ENCODE results near the gene DOK3.
"Not testable (repeated sequence)": the region's sequence is repeated elsewhere in the genome, so short reads cannot be mapped to it uniquely, and the experiment has no call there.

DOK3 gene

GRCh38 chr5:177496727-177497291 is 12.8 kb downstream of the DOK3 start:
- peak in 1 of 2 donors; percentile 49 for DNase-seq

DNA sequence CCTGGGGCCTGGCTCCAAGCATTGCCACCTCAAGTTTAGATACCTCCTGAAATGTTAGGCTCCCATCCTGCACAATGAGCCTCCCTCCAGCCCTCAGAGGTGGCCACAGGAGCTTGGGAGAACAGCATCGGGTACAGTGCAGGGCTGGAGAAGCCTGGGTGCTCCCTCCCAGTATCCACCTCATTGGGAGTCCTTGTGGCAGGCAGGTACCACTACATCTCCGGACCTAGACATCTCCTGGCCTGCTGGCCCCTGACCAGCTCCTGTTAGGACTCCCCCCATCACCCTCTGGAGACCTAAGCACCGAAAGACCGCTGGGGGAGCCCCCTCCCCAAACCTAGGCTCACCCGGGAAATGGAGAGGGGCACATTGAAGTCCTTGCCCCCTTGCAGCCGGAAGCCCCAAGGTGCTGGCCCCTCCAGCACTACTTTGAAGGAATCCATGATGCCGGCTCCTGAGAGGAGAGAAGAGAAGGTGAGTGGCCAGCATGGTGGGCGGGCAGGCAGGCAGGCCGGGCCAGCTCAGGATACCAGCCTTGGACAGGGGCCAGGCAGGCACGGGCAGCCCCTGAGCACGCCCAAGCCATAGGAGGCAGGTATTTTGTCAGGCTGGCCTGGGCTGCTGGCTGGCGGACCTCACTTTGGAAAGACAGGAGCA is 13.4 kb downstream of the DOK3 start:
- DNase-seq = no peak

- peak; percentile 50 to 58 for DNase-seq
Measured at GRCh38 chr5:177495243-177496060, 14.2 kb downstream of the DOK3 start.

GRCh38 chr5:177494346-177495195 is 15.1 kb downstream of the DOK3 start:
- DNase-seq = peak; percentile 88 to 91

DNA sequence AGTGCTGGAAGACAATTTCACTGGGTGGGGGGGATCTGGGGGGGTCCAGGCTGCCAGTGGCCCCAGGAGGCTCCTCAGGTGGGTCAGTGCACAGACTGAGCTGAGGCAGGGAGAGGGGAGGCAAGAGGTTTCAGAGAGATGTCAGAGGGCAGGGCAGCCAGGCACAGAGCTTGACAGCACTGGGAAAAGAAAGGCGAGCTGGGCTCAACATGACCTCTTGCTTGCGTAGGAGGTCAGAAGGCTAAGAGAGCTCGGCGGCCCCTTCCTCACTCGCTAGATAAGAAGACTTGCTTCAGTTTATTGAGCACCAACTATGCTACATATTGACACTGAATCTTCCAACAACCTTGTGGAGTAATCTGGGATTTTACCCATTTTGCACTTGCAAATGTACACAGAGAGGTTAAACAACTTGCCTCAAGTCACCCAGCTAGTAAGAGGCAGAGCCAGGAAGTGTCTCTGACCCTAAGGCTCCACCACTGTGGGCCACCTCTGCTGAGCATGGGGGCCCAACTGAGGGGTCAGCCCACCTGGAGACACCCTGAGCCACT is 15.8 kb downstream of the DOK3 start:
- peak; percentile 85 to 89 for DNase-seq

DNA sequence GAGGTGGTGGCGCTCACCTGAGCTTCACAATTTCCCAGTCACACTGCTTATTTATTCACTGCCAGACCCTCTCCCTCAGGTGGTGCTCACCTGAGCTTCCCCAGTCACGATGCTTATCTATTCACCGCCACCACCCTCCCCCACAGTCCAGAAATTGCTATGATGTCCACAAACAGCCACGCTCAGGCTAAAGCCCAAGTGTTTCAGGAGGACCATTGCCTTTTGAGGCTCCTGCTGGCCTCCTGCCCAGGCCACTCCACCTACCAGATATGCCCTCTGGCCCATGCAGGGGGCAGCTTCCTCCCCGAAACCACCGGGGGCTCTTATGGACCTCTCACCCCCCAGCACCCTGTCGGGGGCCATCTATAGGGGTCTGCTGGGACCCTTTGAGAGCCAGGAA is 16.8 kb downstream of the DOK3 start:
- no peak for DNase-seq

DNA sequence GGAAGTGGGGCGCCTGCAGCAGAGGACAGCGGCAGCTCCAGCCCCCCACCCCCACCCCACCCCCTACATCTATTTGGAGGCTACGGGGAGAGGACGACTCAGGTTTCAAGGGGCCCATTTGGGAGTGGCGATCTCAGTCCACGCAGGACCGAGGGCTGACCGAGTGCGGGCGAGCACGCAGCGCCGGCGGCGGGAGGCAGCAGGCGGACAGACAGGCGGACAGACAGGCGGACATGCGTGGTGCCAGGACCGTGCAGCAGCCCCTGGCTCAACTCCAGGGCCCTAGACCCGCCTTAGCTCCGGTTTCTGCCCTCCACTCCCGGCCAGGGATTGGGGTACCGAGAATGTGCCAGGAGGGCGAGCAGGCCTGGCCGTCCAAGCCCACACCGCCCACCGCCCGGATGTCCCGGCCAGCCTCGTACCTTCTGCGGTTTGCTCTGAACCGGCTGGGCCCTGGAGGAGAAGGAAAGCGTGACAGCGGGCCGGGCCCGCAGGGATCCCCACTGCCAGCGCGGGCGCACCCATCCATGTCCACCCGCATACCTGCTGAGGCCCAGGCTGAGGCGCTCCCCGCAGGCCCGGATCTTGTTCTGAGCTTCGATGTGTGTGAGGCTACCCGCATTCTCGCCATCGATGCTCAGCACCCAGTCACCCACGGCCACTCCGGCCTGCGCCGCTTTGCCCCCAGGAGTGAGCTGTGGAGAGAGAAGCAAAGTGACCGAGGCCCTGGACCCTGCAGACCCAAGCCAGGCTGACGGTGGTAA is 17.5 kb downstream of the DOK3 start:
- no peak for DNase-seq

DNA sequence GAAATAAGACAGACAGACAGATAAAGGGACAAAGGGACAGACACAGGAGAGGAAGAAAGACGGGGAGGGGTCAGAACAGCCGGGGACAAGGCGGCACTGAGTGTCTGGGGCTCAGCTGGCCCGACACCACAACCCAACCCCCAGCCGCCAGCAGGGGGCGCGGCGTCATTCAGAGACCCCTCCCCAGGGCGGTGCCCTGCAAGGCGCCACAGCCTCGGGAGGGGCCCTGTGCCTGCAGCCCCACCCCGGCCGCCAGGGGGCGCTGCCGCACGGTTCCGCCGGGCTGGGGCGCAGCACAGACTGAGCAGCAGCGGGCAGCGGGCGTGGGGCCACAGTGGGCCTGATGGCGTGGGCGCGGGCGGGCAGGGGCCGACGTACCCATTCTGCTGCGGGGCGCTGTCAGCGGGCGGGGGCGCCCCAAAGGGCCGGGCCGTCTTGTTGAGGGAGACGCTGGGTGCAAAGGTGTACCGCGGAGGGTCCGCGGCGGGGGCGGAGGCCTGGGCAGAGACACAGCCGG is 18.1 kb downstream of the DOK3 start:
- DNase-seq = no peak

DNA sequence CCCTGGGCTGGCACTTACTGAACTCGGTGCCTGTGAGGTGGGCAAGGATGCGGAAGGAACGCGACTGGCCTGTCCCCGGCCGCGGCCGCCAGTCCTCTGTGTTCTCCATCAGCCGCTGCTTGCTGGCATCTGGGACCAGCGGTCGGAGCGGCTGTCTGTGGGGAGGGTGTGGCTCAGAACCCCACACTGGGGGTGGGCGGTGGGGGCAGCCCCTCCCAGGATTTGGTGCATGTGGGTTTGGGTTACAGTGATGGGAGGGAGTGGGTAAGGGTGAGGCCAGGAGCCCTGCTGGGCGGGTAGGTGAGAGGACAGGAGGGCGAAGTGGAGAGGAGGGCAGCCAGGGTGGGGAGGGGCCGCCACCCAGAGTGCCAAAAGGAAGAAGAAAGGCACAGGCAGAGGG is 18.6 kb downstream of the DOK3 start:
- DNase-seq = no peak

- DNase-seq = no peak
Measured at GRCh38 chr5:177490311-177490991, 19.2 kb downstream of the DOK3 start.

DNA sequence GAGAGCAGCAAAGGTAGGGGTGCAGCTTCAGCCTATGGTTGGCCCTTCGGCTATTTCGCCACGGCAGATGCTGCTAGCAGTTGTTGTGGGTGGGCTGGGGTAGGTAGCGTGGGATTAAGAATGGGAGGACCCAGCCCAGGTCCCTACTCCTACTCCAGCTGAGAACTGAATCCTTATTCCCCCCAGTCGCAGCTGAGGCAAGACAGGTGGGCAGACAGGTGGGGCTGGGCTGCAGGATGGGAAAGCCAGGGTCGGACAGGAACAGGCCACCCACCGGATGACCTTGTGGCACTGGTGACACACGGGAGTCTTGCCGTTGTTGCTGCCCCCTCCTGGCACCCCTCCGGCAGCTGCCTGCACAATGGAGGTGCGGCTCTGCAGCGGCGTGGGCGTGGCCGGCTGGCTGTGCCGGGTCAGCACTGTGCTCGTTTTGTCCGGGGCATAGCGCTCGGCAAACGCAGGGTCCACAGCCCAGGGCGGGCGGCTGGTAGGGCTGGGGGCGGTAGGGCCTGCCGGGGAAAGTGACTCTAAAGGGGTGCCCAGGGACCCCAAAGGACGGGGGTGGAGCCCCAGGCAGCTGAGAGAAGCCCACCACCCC is 20.4 kb downstream of the DOK3 start:
- no peak for DNase-seq

- no peak for DNase-seq
Measured at GRCh38 chr5:177487975-177488374, 21.7 kb downstream of the DOK3 start.

GRCh38 chr5:177487144-177487543 is 22.5 kb downstream of the DOK3 start:
- DNase-seq = no peak

DNA sequence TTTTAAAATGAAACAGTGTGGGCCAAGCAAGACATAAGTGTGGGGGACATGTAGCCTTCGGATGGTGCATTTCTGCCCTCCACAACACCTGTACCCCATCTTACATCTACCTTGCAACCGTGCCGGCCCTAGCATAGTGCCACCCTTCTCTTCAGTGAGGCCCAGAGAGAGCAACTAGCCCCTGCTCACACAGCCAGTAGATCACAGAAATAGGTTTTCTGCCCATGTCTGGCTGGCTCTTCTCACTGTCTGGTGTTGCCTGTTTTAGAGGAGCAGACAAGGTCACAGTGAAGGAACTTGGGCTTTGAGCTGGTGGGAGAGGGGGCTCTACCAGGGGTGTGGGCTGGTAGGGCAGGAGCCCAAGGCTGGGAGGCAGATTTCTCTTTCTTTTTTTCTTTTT is 23.4 kb downstream of the DOK3 start:
- DNase-seq = no peak

- not testable (repeated sequence) for DNase-seq
Measured at GRCh38 chr5:177485753-177486152, 23.9 kb downstream of the DOK3 start.

DNA sequence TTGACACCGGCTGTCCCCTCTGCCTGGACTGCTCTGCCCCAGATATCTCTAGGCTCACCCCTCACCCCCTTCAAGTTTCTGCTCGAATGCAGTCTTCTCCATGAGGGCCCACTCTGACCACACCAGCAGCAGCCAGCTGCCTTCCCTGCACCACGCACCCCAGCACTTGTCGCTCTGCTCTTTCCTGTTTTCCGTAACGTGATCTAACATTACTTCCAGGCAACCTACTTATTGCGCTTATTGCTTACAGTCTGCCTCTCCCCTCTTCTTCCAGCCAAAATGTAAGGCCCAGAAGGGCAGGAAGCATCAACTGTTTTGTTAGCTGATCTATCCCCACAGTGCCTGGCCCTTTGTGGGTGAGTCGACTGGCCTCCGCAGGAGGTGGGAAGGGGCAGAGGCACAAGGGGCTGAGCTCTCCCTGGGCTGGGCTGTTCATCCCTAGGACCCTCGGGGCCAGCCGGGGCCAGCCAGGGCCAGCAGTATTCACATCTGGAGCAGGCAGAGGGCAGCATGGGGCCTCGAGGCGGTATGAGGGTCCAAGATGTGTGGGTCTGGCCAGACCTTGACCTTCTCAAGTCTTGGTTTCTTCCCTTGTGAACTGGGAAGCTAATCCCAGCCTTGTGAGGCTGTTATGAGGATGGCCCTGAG is 24.6 kb downstream of the DOK3 start:
- no peak for DNase-seq

- no peak for DNase-seq
Measured at GRCh38 chr5:177483994-177484901, 25.4 kb downstream of the DOK3 start.

GRCh38 chr5:177483042-177483441 is 26.6 kb downstream of the DOK3 start:
- DNase-seq = no peak

DNA sequence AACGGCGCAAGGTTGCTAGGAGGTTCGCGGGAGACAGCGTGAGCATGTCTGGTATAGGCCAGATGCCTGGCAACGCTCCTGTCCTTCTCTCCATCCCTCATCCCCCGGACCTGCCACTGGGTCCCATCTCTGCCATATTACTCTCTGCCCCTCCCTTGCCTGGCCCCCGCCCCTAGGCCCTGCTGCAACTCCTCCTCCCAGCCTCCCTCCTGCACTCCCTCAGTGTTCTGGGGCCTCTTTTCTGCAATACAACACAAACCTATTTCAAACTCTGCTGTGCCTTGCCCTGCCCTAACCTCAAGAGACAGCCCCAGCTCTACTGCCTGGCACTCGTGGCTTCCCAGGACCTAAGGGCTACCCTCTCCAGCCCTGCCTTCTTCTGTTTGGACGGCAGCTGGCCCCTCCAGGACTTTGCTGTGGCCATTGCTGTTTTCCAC is 27.2 kb downstream of the DOK3 start:
- no peak for DNase-seq
